GM18951 (cell line): ENCODE data around the gene KRTAP10-5.
"Not testable (repeated sequence)": the region's sequence is repeated elsewhere in the genome, so short reads cannot be mapped to it uniquely, and the experiment has no call there.

Source experiments
- POLR2A ChIP-seq: IDR thresholded peaks from 4 replicates; pipeline ENCODE4 v1.6.1; 2011; ENCODE audit warnings: mild to moderate bottlenecking; ENCODE audit not compliant: insufficient read length, insufficient read depth; ENCODE audit errors: extremely low read depth
- in situ Hi-C: fragments of 300-500 bp; cut with MboI; formaldehyde crosslinking; loops from one replicate; pipeline ENCODE4 v1.12.0; 2022; ENCODE audit warnings: low sequenced_read_pairs, mixed read lengths, inconsistent platforms; ENCODE audit not compliant: unreplicated experiment

KRTAP10-5 gene

GRCh38 chr21:44574457-44575306, 5.7 kb downstream of the KRTAP10-5 start:
- no peak for TF ChIP-seq POLR2A
- in situ Hi-C loops = no loop called here

GRCh38 chr21:44573630-44574456, 6.6 kb downstream of the KRTAP10-5 start, which contains the start of gene KRTAP10-4:
KRTAP10-4 (plus strand) TSS chr21:44573729; CDS start chr21:44573759, 30 bp downstream.
- in situ Hi-C loops = not testable (repeated sequence)

GRCh38 chr21:44572959-44573583, 7.3 kb downstream of the KRTAP10-5 start:
- no peak for TF ChIP-seq POLR2A
- in situ Hi-C loops = no loop called here

GRCh38 chr21:44571844-44572782, 8.3 kb downstream of the KRTAP10-5 start:
- in situ Hi-C loops = no loop called here

GRCh38 chr21:44571296-44571695, 9.1 kb downstream of the KRTAP10-5 start:
- in situ Hi-C loops = no loop called here
- no peak for TF ChIP-seq POLR2A

More at GRCh38 chr21:44571844-44572782, 8.3 kb downstream of the KRTAP10-5 start:
- TF ChIP-seq POLR2A = no peak

- in situ Hi-C loops = no loop called here
- TF ChIP-seq POLR2A = no peak
Observed at GRCh38 chr21:44569861-44570517, 10.4 kb downstream of the KRTAP10-5 start.

- in situ Hi-C loops = no loop called here
- no peak for TF ChIP-seq POLR2A
Observed at GRCh38 chr21:44568667-44569556, 11.5 kb downstream of the KRTAP10-5 start.

- in situ Hi-C loops = no loop called here
- TF ChIP-seq POLR2A = no peak
Observed at GRCh38 chr21:44568261-44568660, 12.1 kb downstream of the KRTAP10-5 start.

GRCh38 chr21:44567481-44568171, 12.8 kb downstream of the KRTAP10-5 start:
- TF ChIP-seq POLR2A = no peak
- in situ Hi-C loops = no loop called here

GRCh38 chr21:44566403-44566802, 14.0 kb downstream of the KRTAP10-5 start:
- TF ChIP-seq POLR2A = no peak
- in situ Hi-C loops = no loop called here
